GM21360 (cell line): Measurements from ENCODE around the gene ANKRD34A.
A peak's percentile ranks its signal among the peaks of the same experiment; 100 is the strongest.
"Not testable (repeated sequence)": the region's sequence is repeated elsewhere in the genome, so short reads cannot be mapped to it uniquely, and the experiment has no call there.

Experiments used
- ATAC-seq: cut with Tn5 transposase; IDR thresholded peaks from one replicate; pipeline ENCODE4 v1.9.1; 2021; ENCODE audit warnings: mild to moderate bottlenecking, moderate library complexity; ENCODE audit not compliant: unreplicated experiment

Gene ANKRD34A

DNA sequence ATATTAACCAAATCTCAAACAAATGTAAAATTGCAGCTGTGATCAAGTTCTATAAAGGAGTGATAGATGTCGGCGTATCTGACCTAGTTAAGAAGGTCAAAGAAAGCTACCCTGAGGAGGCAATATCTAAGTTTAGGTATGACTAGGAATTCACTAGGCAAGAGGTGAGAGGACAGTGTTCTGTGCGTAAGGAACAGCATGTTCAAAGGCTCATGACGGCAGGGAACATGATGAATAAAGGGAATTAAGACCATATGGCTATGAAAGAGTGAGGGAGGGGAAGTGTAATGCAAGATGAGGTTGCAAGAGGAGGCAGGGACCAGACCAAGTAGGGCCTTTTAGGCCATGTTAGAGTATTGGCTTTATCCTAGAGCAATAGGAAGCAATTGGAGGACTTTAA is 15.2 kb downstream of the ANKRD34A start:
- ATAC-seq: no peak

DNA sequence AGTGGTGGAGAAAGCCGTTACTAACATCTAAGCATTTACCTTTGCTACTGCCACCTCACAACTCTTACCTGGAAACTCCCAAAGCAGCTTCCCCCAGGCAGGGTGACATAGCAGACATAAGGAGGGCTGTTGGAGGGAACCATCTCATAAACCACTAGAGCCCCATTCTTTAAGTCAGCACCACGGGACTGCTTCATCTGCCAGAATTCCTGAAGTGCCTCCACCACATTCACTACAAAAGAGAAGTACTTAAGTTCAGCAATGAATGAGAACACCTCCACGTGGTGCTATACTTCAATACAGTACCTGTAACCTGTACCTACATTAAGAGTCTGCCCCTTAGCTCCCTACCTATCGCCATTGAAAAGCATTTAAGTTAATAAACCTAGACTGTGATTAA is 16.8 kb downstream of the ANKRD34A start:
- ATAC-seq: no peak

DNA sequence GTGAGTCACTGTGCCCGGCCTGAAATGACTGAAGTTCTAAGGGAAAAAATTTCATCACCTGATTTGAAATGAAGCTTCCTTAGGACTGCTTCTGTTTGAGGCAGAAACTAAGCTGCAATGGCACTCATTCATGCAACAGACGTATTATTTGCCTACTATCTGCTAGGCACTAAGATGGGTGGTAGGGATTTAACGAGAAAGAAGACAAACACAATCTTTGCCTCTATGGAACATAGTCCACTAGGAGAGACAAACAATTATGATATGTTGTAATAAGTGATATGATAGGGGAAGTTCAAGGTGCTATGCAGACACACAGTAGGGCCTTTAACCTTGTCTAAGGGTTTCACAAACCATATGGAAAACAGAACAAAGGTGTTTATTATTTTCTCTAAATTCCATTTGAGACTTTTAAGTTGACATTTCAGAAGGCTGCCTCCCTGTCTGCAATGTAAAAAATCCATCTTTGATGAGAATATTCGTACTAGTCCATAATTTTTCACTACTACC is 17.8 kb downstream of the ANKRD34A start:
- ATAC-seq: no peak

DNA sequence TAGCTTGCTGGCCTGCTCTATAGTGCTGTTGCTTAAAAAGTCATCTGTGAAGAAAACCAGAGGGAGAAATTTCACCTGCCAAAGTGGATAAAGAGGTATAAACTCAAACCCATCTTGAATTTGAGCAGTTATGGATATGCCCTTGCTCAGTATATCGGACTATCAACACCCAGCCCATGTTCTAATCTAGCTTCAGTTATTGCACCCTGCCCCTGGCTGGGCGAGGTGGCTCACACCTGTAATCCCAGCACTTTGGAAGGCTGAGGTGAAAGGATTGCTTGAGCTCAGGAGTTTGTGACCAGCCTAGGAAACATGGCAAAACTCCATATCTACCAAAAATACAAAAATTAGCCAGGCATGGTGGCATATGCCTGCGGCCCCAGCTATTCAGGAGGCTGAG is 19.8 kb downstream of the ANKRD34A start:
- ATAC-seq: no peak

DNA sequence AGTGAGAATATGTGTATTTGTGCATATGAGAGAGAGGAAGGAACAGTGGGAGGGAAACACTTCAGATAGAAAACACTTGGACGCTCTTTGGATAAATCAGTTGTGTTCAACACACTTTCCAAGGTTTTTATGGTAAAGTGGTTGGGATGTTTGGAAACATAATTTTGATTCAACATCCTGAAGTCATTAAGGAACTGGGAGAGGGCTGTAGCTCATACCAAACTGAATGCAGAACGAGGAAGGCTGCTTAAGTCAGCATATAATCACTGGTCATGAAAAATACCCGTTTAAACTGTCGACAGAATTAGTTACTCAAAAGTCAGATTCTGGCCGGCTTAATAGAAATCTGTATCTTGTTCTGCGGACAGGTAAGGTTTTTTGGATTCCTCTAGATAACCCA is 21.5 kb downstream of the ANKRD34A start:
- ATAC-seq: no peak

DNA sequence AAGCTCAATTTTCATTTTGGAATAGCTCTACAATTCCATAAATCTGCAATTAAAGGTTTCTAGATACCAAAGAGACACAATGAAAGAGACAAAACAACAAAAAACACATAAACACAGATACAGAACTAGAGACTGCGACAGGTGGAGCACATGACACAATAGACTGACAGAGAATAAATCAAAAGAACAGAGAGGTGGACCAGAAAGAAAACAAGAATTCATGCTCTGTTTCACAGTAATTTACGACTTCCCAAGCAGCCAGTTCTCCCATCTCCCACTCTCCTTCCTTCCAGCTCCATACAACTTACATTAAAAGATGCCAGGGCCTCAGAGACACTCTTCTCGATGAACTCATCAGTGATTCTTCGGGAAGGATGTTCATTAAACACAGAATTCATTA is 22.0 kb downstream of the ANKRD34A start:
- no peak for ATAC-seq

GRCh38 chr1:145937436-145937835 is 26.9 kb downstream of the ANKRD34A start:
- ATAC-seq: no peak

DNA sequence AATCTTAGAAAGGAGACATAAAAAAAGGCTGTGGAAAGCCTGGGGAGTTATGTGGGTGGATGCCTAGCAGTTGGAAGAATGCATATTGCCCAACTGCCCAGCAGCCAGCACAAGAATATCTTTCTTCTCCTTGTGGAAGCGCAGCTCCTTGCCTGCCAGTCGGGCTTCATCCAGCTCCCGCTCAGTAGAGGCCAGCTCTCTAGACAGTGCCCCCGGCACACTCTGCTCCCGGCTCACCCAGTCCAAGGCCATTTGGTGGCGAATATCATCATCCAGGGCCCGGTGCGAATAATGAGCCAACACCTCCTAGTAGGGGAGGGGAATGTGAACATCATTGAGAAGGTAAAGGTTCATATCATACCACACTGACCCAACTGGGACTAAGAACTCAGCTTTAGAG is 28.1 kb downstream of the ANKRD34A start:
- ATAC-seq: no peak

GRCh38 chr1:145935708-145936107 is 28.7 kb downstream of the ANKRD34A start:
- ATAC-seq: no peak

- ATAC-seq: not testable (repeated sequence)
These were observed 31.8 kb downstream of the ANKRD34A start for GRCh38 chr1:145932522-145933009.

- ATAC-seq: no peak
These were observed 36.3 kb downstream of the ANKRD34A start for GRCh38 chr1:145927916-145928643.

GRCh38 chr1:145927063-145927886 is 37.1 kb downstream of the ANKRD34A start, which contains the start of gene RBM8A:
TSS of gene RBM8A (minus strand) at chr1:145927484. CDS start at chr1:145927426, 58 bp downstream.
- ATAC-seq: peak; percentile 95

GRCh38 chr1:145926686-145927062 is 37.7 kb downstream of the ANKRD34A start:
- ATAC-seq: peak; percentile 2

DNA sequence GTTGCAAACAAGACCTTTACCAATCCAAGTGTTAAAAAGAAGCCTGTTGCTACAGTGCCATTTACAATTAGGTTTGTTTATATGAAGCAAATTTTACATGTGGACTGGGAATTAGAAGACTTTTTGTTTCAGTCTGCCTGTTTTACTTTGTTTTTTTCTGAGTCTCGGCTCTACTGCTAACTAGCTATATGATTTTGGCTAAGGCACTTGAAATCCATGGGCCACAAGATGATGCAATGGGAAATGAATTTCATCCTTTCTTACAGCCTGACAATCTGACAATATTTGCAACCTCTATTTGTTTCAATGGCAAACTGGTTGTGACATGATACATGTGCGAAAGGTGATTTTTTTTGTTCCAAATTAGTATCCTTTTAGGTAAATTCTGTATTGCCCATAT is 42.1 kb downstream of the ANKRD34A start:
- no peak for ATAC-seq

GRCh38 chr1:145920297-145920696 is 44.1 kb downstream of the ANKRD34A start:
- ATAC-seq: not testable (repeated sequence)

DNA sequence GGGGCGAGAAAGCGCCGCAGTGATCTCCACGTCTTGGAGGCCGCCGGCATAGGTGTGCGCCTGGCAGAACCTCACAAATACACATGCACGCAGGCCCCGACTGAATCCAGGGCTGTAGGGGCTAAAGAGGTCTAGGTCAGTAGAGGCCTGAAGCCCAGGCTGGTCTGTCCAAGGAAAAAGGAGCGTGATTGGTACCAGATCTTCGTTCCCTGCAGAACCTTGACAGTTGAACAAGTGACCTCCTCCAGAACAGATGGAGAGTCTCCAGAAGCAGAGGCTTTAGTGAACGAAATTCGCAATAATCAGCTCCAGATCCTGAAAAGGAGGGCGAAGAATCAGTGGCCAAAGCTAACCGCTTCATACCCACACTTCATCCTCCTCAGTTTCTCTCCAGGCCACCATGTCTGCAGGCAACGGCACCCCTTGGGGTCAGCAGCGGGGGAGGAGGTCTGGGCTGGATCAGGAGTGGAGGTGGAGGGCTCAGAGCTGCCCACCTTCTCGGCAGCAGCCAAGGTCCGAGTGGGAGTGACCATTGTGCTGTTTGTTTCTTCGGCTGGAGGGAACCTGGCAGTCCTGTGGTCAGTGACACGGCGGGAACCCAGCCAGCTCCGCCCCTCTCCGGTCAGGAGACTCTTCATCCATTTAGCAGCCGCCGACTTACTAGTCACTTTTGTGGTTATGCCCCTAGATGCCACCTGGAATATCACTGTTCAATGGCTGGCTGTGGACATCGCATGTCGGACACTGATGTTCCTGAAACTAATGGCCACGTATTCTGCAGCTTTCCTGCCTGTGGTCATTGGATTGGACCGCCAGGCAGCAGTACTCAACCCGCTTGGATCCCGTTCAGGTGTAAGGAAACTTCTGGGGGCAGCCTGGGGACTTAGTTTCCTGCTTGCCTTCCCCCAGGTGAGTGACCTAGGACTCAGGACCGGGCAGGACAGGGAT is 45.1 kb downstream of the ANKRD34A start:
- no peak for ATAC-seq

DNA sequence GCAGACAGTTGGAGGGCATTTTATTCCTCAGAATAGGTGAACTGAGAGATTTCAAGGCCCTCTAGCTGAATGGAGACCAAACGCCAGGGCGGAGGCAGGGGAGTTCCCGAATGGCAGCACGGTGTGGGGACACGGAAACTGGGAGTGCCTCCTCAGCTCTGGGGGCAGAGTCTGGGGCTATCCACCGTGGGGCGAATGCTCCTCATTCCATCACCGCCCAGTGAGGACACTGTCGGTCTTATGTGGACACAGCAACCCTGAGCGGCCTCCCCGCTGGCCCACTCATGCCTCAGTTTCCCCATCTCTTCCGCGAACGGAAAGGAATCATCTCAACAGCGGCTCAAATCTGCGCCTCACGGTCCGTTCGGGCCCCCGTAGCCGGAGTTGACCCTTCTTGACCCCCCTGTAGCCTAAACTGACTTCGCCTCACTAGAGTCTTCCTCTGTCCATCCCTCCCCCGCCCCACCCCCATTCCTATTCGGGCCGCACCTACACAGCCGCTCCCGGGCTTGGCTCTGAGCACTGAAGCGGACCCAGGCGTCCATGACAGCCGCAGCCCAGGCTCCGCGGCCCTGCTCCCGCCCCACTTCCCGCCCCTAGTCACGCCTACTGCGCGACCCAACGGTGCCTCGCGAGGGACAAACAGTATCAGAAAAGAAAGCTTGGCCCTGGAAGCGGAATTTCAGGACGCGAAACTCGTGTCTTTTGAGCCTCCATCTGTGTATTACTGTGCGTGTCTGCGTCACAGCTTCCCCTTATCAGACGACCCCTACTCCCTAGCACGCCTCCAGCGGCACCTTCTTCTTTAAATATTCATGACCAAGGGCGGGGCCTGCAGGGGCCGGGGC is 46.0 kb downstream of the ANKRD34A start, which contains the start of gene PEX11B:
Gene PEX11B (minus strand): TSS at position 574 of the 848 bp plus-strand sequence. CDS start 29 bp downstream, at position 545.
- peak; percentile 76 for ATAC-seq

DNA sequence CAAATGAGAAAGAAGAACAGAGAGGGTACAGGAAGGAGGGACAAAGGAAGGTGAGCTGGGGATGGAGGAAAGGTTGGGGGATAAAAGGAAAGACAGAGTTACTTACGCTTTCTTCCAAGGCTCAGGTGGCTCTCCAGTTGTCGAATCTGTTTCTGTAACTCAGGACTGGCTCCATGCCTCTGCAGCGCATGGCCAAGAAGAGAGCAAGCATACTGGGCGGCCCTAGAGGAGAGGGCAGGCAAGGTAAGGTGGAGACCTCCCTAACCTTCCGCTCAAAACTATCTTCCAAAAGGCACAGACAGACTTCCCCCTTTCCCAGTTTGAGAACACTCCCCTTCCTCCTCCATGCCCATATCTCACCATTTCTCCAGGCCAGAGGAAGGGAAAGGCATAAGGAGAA is 46.8 kb downstream of the ANKRD34A start:
- ATAC-seq: no peak

GRCh38 chr1:145916745-145917144 is 47.6 kb downstream of the ANKRD34A start:
- no peak for ATAC-seq
